ENCODE measurements around the gene HELZ2.

DNA sequence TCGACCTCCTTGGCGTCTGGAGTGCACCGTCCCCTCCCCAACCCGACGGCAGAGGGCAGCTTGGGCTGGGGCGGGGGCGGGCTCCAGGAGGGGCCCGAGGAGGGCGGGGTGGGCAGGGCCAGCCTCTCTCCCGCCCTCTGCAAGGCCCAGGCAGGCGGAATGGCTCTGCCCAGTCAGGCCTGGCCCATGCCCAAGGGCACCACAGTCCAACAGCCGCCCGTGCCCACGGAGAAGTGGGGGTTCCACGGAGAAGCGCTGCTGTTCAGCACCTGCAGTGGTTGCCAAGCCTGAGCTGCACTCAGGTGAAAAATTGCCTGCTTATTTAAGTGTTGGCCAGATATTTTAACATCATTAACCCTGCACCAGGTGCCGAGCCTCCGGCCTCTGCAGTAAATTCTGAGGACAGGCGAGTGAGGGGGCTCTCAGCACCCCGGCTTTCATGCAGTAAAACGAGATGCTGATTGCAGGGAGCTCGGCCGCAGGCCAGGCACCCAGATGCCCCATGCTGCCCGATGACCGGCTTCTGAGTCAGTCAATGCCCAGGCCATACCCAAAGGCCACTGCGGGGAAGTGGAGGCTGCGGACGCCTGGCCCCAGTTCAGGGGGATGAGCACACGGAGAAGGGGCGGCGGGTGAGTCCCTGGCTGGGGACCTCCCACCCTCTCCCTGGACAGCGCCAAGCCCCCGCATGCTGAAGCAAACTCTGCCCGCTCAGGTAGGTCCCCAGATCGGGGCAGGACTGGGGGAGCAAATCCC, 26.1 kb downstream of the HELZ2 start, which contains the start of gene SRMS:
- TF ChIP-seq, protein P1, sequence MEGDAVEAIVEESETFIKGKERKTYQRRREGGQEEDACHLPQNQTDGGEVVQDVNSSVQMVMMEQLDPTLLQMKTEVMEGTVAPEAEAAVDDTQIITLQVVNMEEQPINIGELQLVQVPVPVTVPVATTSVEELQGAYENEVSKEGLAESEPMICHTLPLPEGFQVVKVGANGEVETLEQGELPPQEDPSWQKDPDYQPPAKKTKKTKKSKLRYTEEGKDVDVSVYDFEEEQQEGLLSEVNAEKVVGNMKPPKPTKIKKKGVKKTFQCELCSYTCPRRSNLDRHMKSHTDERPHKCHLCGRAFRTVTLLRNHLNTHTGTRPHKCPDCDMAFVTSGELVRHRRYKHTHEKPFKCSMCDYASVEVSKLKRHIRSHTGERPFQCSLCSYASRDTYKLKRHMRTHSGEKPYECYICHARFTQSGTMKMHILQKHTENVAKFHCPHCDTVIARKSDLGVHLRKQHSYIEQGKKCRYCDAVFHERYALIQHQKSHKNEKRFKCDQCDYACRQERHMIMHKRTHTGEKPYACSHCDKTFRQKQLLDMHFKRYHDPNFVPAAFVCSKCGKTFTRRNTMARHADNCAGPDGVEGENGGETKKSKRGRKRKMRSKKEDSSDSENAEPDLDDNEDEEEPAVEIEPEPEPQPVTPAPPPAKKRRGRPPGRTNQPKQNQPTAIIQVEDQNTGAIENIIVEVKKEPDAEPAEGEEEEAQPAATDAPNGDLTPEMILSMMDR (conservative IDR thresholded peaks at IDR 0.05; ENCODE audit: low read depth, low read length) = no peak
- TF ChIP-seq CEBPB (IDR thresholded peaks at IDR 0.05; ENCODE audit: low read depth, low read length) (no peak), RCOR1 (IDR thresholded peaks at IDR 0.05; ENCODE audit: insufficient replicate concordance, low read length) (no peak), NFE2L2 (IDR thresholded peaks at IDR 0.05; ENCODE audit: low read depth, low read length) (no peak), MXI1 (IDR thresholded peaks at IDR 0.05; ENCODE audit: borderline replicate concordance, low read depth, low read length) (no peak), CHD1 (IDR thresholded peaks at IDR 0.05; ENCODE audit: low read depth, low read length) (no peak), MAFK (IDR thresholded peaks at IDR 0.05; ENCODE audit: low read depth, low read length) (no peak)
- TF ChIP-seq, protein P2, sequence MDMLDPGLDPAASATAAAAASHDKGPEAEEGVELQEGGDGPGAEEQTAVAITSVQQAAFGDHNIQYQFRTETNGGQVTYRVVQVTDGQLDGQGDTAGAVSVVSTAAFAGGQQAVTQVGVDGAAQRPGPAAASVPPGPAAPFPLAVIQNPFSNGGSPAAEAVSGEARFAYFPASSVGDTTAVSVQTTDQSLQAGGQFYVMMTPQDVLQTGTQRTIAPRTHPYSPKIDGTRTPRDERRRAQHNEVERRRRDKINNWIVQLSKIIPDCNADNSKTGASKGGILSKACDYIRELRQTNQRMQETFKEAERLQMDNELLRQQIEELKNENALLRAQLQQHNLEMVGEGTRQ (IDR thresholded peaks at IDR 0.05; ENCODE audit: low read depth, low read length) = no peak
- TF ChIP-seq, protein P3, sequence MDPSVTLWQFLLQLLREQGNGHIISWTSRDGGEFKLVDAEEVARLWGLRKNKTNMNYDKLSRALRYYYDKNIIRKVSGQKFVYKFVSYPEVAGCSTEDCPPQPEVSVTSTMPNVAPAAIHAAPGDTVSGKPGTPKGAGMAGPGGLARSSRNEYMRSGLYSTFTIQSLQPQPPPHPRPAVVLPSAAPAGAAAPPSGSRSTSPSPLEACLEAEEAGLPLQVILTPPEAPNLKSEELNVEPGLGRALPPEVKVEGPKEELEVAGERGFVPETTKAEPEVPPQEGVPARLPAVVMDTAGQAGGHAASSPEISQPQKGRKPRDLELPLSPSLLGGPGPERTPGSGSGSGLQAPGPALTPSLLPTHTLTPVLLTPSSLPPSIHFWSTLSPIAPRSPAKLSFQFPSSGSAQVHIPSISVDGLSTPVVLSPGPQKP (IDR thresholded peaks at IDR 0.05; ENCODE audit: borderline replicate concordance, low read depth, low read length) = no peak
